Neuronal stem cell (in vitro differentiated cells): Measurements from ENCODE around the gene PLD5.
"Not testable (repeated sequence)": the region's sequence is repeated elsewhere in the genome, so short reads cannot be mapped to it uniquely, and the experiment has no call there.

Source experiments
- DNase-seq: peaks from one replicate; pipeline ENCODE4 v3.0.0-alpha.2; 2013; ENCODE audit warnings: low spot score
- H2AFZ ChIP-seq: one replicate; pipeline ENCODE4 v1.6.1; 2013; ENCODE audit warnings: mild to moderate bottlenecking, low read length, inconsistent platforms
- H2AK5ac ChIP-seq: 2 replicates; pipeline ENCODE4 v1.6.1; 2013; ENCODE audit warnings: low read depth, mild to moderate bottlenecking, inconsistent platforms, low read length, moderate library complexity, mixed read lengths
- H2BK120ac ChIP-seq: 2 replicates; pipeline ENCODE4 v1.6.1; 2013; ENCODE audit warnings: low read depth, mild to moderate bottlenecking, inconsistent platforms, low read length, moderate library complexity, mixed read lengths
- H2BK12ac ChIP-seq: one replicate; pipeline ENCODE4 v1.6.1; 2013; ENCODE audit warnings: low read length, inconsistent platforms
- H2BK15ac ChIP-seq: 2 replicates; pipeline ENCODE4 v1.6.1; 2013; ENCODE audit warnings: mild to moderate bottlenecking, low read length, inconsistent platforms, mixed read lengths
- H2BK5ac ChIP-seq: one replicate; pipeline ENCODE4 v1.6.1; 2013; ENCODE audit warnings: inconsistent platforms, mild to moderate bottlenecking, low read length, moderate library complexity
- H3K14ac ChIP-seq: one replicate; pipeline ENCODE4 v1.6.1; 2013; ENCODE audit warnings: low read length, inconsistent platforms
- H3K18ac ChIP-seq: 2 replicates; pipeline ENCODE4 v1.6.1; 2013; ENCODE audit warnings: low read length, inconsistent platforms
- H3K23ac ChIP-seq: 2 replicates; pipeline ENCODE4 v1.6.1; 2013; ENCODE audit warnings: low read depth, mild to moderate bottlenecking, mixed read lengths, low read length, inconsistent platforms; ENCODE audit not compliant: poor library complexity
- H3K27ac ChIP-seq: replicated peaks from 3 replicates; pipeline ENCODE4 v1.5.1; 2013; ENCODE audit warnings: low read length, inconsistent platforms
- H3K27me3 ChIP-seq, 3 experiments: 2 replicates each; pipeline ENCODE4 v1.6.1; 2013; ENCODE audit warnings: low read length in 3 of 3, mild to moderate bottlenecking in 2 of 3, inconsistent platforms in 1 of 3, low read depth in 1 of 3, mixed read lengths in 1 of 3, moderate library complexity in 1 of 3; ENCODE audit not compliant: control insufficient read depth in 3 of 3, insufficient read depth in 3 of 3
- H3K36me3 ChIP-seq, 2 donors: replicated peaks in 1 of 2; 2 replicates each; pipeline ENCODE4 v1.6.1; 2013; ENCODE audit warnings: low read length in 2 of 2; ENCODE audit not compliant: control insufficient read depth in 2 of 2, insufficient read depth in 2 of 2
- H3K4ac ChIP-seq: 2 replicates; pipeline ENCODE4 v1.6.1; 2013; ENCODE audit warnings: inconsistent platforms, mild to moderate bottlenecking, low read length, moderate library complexity
- H3K4me1 ChIP-seq, 2 donors: 1 replicate in 1 of 2; 2 replicates in 1 of 2; pipeline ENCODE4 v1.6.1; 2013; ENCODE audit warnings: low read length in 2 of 2, low read depth in 1 of 2; ENCODE audit not compliant: control insufficient read depth in 2 of 2, insufficient read depth in 1 of 2
- H3K4me2 ChIP-seq: one replicate; pipeline ENCODE4 v1.6.1; 2013; ENCODE audit warnings: mild to moderate bottlenecking, low read length, inconsistent platforms; ENCODE audit not compliant: insufficient read depth, poor library complexity, severe bottlenecking
- H3K4me3 ChIP-seq, 2 donors: 2 replicates each; pipeline ENCODE4 v1.5.1; 2013; ENCODE audit warnings: low read length in 2 of 2, mild to moderate bottlenecking in 2 of 2, inconsistent platforms in 1 of 2, moderate library complexity in 1 of 2
- H3K79me1 ChIP-seq: one replicate; pipeline ENCODE4 v1.6.1; 2013; ENCODE audit warnings: low read depth, mild to moderate bottlenecking, inconsistent platforms, low read length, moderate library complexity
- H3K9ac ChIP-seq: one replicate; pipeline ENCODE4 v1.6.1; 2013; ENCODE audit warnings: mild to moderate bottlenecking, low read depth, low read length, inconsistent platforms; ENCODE audit not compliant: poor library complexity
- H3K9me3 ChIP-seq, 2 donors: replicated peaks in 1 of 2; 2 replicates each; pipeline versions ENCODE3 to v1.6.1; 2013; ENCODE audit warnings: low read length in 2 of 2, mild to moderate bottlenecking in 2 of 2, inconsistent platforms in 1 of 2, low read depth in 1 of 2, mixed read lengths in 1 of 2, moderate library complexity in 1 of 2; ENCODE audit not compliant: control insufficient read depth in 2 of 2, insufficient read depth in 1 of 2
- H4K8ac ChIP-seq: one replicate; pipeline ENCODE4 v1.6.1; 2013; ENCODE audit warnings: low read depth, mild to moderate bottlenecking, inconsistent platforms, low read length, moderate library complexity
- H4K91ac ChIP-seq: one replicate; pipeline ENCODE4 v1.6.1; 2013; ENCODE audit warnings: low read length, low read depth, mild to moderate bottlenecking, inconsistent platforms; ENCODE audit not compliant: poor library complexity
- WGBS, 2 donors: extraction: QIAGEN DNeasy Blood & Tissue Kit; methylation state at CpG; one replicate each; pipeline ENCODE4 v1.1.7; 2013; ENCODE audit warnings: missing lambda C conversion rate in 2 of 2, mixed read lengths in 1 of 2; ENCODE audit not compliant: insufficient read length in 2 of 2, insufficient replicate concordance in 1 of 2; ENCODE audit errors: extremely low coverage in 2 of 2; 5-methylcytosine and 5-hydroxymethylcytosine counted together

The PLD5 gene

DNA sequence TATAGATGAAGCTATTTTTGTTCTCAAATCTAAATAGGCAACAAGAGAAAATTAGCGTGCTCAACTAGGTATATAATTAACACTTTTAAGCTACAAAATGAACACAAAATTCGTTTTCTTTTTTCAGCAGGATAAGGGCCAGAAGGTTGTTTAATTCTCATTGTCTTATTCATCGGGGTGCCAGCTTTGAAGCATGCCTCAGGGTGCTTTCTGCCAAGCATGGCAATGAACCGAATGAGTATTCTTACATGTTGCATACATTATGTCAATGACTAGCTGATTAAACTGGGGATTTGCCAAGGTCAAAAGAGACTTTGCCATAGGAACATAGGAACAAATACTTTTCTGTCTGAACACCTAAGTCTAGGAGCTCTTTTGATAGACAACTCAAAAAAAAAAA lies 423.6 kb downstream of the PLD5 start:
- Histone ChIP-seq H2BK15ac (no peak overlapping the region), H3K27ac (no peak overlapping the region), H2AFZ (no peak overlapping the region), H4K8ac (no peak overlapping the region), H3K79me1 (no peaks in the 10 kb centered on the region), H3K23ac (no peak overlapping the region), H4K91ac (no peak overlapping the region), H3K36me3 (peaks cover 0 to 2% of the 10 kb centered on the region in 2 donors), H3K14ac (no peak overlapping the region), H2BK12ac (no peak overlapping the region), H3K27me3 (no peaks in the 10 kb centered on the region), H3K4me3 (no peak overlapping the region), H2BK5ac (no peak overlapping the region), H2AK5ac (no peak overlapping the region), H3K18ac (no peak overlapping the region), H2BK120ac (no peak overlapping the region), H3K4ac (no peak overlapping the region), H3K4me2 (no peak overlapping the region), H3K9ac (no peak overlapping the region), H3K4me1 (no peaks in the 10 kb centered on the region), H3K9me3 (peaks cover 0 to 7% of the 10 kb centered on the region in 2 donors)
- DNase-seq: no peak
- no CpG with 5 or more reads among the region's 4 CpGs for WGBS, 2 donors

GRCh38 chr1:242097283-242097682 lies 427.2 kb downstream of the PLD5 start:
- H2AFZ ChIP-seq, H4K91ac ChIP-seq, H3K4me1 ChIP-seq, H3K79me1 ChIP-seq, H3K27ac ChIP-seq, H3K4me2 ChIP-seq, H3K9ac ChIP-seq, H3K4me3 ChIP-seq, H2BK120ac ChIP-seq, H3K18ac ChIP-seq, H2BK15ac ChIP-seq, H3K23ac ChIP-seq, H2AK5ac ChIP-seq, H3K9me3 ChIP-seq, H4K8ac ChIP-seq, H2BK12ac ChIP-seq, H3K27me3 ChIP-seq, H3K4ac ChIP-seq, H3K36me3 ChIP-seq, H3K14ac ChIP-seq, H2BK5ac ChIP-seq, DNase-seq: not testable (repeated sequence)
- no CpG with 5 or more reads among the region's 3 CpGs for WGBS, 2 donors

DNA sequence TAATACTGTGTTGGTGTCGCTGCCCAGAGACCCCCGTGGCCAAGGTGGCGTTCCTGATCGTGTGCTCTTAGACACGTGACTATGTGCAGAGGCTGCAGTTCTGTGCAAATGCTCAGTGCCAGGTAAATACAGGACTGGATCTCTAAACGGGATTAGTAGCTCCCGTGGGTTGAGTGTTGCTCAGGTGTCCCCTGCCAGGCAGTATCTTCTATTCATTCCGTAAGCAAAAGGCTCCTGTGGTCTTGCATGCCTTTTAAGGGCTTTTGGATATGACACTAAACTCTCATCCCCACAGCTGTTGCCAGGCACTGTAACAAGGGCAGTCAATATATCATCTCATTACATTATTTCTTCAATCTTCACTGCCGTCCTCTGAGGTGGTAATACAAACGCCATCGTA lies 431.4 kb downstream of the PLD5 start:
- H3K4me2 ChIP-seq: no peak overlapping the region
- no peak overlapping the region for H2BK5ac ChIP-seq
- no peak overlapping the region for H4K8ac ChIP-seq
- H2AFZ ChIP-seq: no peak overlapping the region
- H3K36me3 ChIP-seq: no peaks in the 10 kb centered on the region
- H3K14ac ChIP-seq: no peak overlapping the region
- no peak overlapping the region for H3K4me3 ChIP-seq
- no peaks in the 10 kb centered on the region for H3K79me1 ChIP-seq
- H2BK15ac ChIP-seq: no peak overlapping the region
- H2BK120ac ChIP-seq: no peak overlapping the region
- no peak overlapping the region for H3K4ac ChIP-seq
- no peak overlapping the region for H4K91ac ChIP-seq
- no peaks in the 10 kb centered on the region for H3K4me1 ChIP-seq
- no peak for DNase-seq
- no peak overlapping the region for H3K9ac ChIP-seq
- H3K9me3 ChIP-seq: no peaks in the 10 kb centered on the region
- no peak overlapping the region for H2AK5ac ChIP-seq
- H3K18ac ChIP-seq: no peak overlapping the region
- H3K23ac ChIP-seq: no peak overlapping the region
- no peak overlapping the region for H2BK12ac ChIP-seq
- no CpG with 5 or more reads among the region's 11 CpGs for WGBS, 2 donors
- H3K27me3 ChIP-seq: no peaks in the 10 kb centered on the region
- H3K27ac ChIP-seq: no peak overlapping the region

DNA sequence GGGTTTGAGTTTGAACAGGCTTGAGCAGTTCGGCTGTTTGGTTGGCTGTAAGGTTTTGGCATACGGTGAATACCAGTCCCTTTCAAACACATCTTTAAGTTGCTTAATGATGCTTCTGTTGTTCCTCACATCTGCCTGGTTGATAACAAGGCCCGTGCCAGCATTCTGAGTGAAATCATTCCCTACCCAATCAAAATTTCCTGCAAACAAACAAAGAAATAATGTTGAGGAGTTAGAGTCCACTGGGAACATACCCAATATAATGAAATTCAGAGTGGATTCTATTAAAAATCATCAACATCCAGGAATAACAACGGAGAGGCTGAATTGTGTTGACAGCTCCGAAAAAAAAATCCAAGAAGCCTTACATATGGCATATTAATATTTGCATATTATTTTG lies 434.6 kb downstream of the PLD5 start:
- no peak overlapping the region for H2BK5ac ChIP-seq
- H2BK120ac ChIP-seq: no peak overlapping the region
- H4K91ac ChIP-seq: no peak overlapping the region
- no CpG with 5 or more reads among the region's 5 CpGs for WGBS, 2 donors
- no peak overlapping the region for H2BK12ac ChIP-seq
- H3K27ac ChIP-seq: no peak overlapping the region
- H3K14ac ChIP-seq: no peak overlapping the region
- DNase-seq: no peak
- H3K4me2 ChIP-seq: no peak overlapping the region
- no peak overlapping the region for H3K4ac ChIP-seq
- no peaks in the 10 kb centered on the region for H3K9me3 ChIP-seq
- no peak overlapping the region for H3K18ac ChIP-seq
- H3K23ac ChIP-seq: no peak overlapping the region
- no peak overlapping the region for H2AFZ ChIP-seq
- no peaks in the 10 kb centered on the region for H3K79me1 ChIP-seq
- H2AK5ac ChIP-seq: no peak overlapping the region
- no peak overlapping the region for H3K9ac ChIP-seq
- no peaks in the 10 kb centered on the region for H3K36me3 ChIP-seq
- H3K4me1 ChIP-seq: peaks cover 0 to 6% of the 10 kb centered on the region in 2 donors
- no peaks in the 10 kb centered on the region for H3K27me3 ChIP-seq
- no peak overlapping the region for H2BK15ac ChIP-seq
- no peak overlapping the region for H4K8ac ChIP-seq
- H3K4me3 ChIP-seq: no peak overlapping the region
